NCI-H2171 (cell line): ENCODE data around the gene ANGEL1.

Experiments
- DNase-seq: peaks from one replicate; lab custom pipeline; 2025; lab: John Stamatoyannopoulos, UW

Gene ANGEL1

DNA sequence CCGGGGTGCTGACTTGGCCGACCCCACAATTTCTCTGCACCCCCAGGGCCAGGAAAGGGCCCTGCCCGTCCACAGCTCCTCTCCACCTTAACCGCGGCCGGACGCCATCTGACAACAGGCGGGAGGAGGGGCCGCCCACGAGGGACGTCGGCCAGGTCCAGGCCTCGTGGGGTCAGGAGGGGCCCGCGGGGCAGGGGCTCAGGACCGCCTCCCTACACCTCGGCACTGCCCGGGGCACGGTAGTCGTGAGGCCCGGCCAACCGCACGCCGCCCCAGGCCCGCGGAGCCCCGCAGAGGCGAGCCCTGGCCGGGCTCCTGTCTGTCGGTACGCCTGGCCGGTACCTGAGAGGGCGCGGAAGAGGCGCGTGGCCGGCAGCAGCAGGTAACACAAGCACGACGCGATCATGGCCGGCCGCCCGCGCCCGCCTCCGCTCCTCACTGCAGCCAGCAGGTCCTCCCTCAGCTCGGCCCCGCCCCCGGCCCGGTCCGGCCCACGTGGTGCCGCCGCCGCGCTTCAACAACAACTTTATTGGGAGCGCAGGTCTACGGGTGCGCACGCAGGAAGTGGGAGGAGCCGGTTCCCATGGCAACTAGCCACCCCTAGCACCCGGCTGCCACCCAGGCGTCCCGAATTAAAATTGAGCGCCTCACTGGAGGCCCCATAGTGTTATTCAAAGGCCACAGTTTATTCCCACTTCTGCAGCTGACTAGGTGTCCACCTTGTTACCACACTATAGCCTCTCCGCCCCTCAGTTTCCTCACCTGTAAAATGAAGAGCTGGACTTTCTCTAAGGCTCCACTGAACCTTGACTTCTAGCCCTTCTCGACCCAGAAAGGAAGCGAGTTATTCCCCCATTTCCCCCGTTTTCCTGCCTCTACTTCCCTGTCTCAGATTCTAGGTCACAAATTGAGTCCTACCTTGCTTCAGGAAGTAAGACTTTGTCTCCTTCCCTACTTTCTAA, at the start of gene ANGEL1:
Gene ANGEL1, minus strand, starts transcription at position 461 of the 962 bp plus-strand sequence. Its CDS starts 55 bp downstream, at position 406.
- DNase-seq = peak; percentile 98

DNA sequence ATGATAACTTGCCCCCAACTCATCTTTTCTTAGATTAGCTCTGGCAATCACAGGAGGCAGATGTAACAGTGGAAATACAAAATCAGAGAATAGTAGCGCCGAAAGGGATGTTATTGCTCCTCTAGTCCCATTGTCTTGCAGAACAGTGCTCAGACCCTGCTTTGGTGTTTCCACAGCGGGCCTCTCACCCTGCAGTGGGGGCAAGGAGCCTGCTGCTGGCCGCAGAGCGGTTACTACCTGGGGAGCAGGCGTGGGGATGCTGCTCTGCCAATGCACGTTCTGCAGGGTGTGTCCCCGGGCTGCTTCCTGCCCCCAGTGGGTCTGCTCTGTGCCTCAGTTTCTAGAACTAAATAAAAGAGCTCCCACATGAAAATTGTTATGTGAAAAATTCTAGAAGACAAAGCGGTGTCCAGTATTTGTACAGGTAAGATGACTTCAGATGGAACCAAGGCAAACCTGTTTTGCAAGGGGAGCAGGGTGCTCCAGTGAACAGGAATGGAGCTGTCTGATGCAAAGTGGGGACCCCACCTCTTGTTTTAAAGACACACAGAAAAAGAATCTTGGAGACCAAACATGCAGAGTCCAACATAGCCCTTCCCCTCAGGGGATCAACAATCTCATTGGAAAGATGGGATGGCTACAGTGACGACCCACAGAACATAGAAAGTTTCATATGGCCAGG, 49.0 kb upstream of the ANGEL1 start:
- DNase-seq = no peak

DNA sequence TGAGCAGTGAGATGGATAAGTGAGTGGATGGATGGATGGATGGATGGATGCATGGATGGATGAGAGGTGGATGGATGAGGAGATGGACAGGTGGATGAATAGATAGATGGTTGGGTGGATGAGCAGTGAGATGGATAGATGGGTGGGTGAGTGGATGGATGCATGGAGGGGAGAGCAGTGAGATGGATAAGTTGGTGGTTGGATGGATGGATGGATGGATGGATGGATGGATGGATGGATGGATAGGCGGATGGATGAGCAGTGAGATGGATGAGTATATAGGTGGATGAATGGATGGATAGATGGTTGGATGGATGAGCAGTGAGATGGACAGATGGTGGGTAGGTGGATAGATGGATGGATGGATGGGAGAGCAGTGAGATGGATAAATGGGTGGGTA, 44.1 kb upstream of the ANGEL1 start:
- no peak for DNase-seq

DNA sequence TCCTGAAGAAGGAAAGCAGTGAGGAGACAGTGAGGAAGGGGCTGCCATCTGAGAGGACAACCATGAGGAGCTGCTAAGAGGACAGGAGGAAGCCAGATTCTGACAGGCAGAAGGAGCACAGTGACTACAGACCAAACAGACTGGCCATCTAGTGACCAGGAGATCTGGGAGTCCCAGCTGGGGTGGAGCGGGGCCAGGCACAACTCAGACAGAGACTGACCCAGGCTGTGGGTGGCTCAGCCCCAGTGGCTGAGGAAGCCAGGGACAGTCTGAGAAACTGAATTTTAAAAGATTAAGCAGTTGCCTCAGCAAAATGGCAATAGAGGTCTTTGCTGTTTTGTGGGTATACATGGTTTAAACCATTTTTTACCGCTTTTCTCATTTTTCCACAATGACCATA, 42.4 kb upstream of the ANGEL1 start:
- DNase-seq = no peak

- no peak for DNase-seq
Observed at GRCh38 chr14:76848879-76849278, 36.2 kb upstream of the ANGEL1 start.

GRCh38 chr14:76846331-76847047, 33.8 kb upstream of the ANGEL1 start:
- no peak for DNase-seq

GRCh38 chr14:76844223-76844622, 31.5 kb upstream of the ANGEL1 start:
- DNase-seq = no peak

DNA sequence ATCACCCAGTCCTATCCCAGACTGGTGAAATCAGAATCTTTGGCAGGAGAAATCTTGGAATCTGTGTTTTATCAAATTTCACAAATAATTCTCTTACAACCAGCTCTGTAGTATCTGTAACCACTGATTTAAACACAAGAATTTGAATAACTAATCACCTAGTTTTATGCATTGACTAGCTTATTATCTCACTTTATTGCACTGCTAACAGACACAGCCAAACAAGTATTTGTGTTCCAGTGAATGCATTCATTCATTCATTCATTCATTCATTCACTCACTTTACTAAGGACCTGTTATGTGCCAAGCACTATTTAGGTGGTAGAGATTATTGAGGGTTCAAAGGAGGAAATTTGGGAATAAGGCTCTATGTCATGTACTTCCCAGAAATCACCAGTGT, 29.7 kb upstream of the ANGEL1 start:
- no peak for DNase-seq

GRCh38 chr14:76837524-76837923, 24.8 kb upstream of the ANGEL1 start:
- DNase-seq = no peak

DNA sequence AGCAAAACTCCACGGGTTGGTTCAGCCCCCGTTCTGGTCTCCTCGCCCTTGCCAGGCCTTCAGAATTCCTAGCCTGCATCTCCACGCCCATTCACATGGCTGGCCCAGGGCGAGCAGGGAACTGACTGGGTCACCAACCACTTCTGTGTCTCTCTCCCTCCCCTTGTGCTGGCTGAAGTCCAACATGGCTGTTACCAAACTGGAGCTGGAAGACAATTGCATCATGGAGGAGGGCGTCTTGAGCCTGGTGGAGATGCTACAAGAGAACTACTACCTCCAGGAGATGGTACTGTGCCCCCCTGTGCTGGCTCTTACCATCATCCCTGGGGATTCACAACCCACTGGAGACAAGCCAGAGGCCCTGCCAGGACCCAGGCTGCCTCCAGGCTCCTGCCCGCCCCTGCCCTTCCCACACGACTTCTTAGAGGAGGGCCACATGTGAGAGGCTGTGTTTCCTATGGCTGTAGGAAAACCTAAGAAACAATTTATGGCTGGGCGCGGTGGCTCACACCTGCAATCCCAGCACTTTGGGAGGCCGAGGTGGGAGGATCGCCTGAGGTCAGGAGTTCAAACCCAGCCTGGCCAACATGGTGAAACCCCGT, 23.4 kb upstream of the ANGEL1 start:
- no peak for DNase-seq

DNA sequence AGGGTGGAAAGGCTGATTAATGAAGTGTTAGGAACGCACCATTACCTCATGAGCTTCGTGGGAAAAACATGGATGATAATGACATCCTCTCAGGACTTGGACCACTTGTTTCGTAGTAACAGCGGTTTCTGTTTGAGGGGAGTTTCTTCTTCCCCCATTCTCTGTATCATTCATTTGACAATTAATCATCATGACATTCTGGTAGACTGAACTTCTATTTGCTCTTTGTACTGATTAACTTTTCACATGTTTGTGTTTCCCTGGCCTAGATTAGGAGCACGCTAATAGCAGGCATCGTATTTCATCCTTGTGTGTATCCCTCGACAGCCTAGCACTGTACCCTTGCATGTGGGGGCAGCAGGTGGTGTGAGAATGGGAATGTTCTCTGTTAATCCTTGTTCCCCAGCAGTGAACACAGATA, 21.6 kb upstream of the ANGEL1 start:
- no peak for DNase-seq

DNA sequence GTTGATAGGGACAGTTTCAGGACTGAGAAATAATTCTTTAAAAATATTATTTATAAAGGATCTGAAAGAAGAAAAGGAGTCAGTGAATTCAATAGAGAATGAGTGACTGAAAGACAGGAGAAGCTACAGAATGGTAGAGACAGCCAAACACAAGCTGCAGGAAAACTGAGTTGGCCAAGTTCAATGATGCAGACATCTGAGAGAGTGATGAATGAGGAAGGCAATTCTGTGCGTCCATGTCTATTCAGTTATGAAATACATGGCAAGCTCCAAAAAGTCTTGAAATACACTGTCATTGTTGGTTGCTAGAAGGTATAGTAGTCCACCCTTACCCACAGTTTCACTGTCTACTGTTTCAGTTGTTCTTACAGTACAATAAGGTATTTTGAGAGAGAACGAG, 20.3 kb upstream of the ANGEL1 start:
- no peak for DNase-seq

GRCh38 chr14:76832503-76832988, 19.9 kb upstream of the ANGEL1 start:
- DNase-seq = no peak

GRCh38 chr14:76830556-76830955, 17.9 kb upstream of the ANGEL1 start:
- DNase-seq = no peak

- DNase-seq = no peak
Observed at GRCh38 chr14:76829650-76830421, 17.2 kb upstream of the ANGEL1 start.

DNA sequence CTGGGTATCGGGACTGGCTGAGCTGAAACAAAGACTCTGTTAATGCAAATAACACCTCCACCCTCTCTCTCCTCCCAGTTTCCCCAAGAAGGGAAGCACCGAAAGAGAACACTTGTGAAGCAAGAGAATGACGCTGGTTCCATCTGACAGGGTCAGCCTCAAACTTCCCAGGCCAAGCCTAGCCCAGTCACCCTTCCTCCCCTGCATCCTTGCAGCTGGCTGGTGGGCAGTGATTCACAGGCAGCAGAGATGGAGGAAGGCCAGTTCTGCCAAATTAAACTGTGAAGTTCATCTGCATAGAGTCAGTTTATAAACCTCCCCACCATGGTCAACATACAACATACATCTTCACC, 16.3 kb upstream of the ANGEL1 start:
- no peak for DNase-seq

DNA sequence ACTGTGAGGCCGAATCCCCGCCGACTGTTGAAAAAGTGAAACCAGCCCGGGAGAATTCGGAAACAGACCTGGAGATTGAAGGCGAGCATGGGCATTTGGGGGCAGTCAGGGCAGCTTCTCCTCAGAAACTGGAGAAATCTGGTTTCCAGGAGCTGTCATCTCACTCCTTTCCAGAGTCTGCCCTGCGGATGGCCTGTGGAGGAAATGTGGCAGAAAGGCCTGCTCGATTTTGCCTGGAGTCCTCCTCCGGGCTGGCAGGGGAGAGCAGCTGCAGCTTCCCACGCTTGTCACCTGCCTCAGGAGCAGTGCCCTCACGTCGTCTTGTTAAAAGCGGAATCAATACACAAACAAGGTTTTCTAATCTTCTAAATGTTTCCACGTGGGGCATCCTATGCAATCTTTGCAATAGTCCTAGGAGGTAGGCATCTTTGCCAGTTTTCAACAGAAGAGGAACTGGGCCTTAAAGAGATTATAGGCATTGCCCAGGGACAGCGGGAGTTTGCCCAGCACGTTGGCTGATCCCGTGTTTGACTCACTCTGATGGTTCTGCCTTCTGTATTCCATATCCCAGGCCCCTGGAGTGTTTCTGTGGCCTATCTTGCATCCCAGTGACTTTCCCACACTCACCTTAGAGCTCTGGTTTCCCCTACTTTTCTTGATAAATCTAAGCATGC, 15.8 kb upstream of the ANGEL1 start:
- DNase-seq = no peak

DNA sequence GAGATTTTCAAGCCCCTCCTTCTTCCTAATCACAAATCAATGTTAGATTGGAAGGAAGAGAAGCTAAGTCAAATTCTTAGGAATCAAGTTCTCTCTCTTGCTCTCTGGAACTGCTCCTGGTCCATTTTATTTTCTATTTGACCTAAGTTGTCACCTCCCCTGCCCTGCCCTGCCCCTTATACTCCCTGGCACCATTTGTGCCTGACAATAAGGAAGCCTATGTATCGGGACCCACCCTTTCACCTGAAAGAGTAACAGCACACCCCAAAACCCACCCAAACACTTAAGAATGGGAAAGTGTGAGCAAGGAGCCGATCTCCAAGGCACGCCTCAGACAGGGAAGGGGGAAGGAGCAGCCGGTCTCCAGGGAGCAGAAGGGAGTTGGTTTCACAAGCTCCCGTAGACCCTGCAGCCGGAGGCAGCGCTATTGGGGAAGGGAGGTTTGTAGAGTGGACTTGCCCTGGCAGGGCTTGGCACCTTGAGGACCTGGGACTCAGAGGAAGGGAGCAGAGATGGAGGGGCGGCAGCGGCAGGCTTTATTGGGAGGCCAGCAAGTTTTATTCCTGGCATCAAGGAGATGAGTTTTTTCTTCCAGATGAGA, 15.1 kb upstream of the ANGEL1 start:
- DNase-seq = no peak

DNA sequence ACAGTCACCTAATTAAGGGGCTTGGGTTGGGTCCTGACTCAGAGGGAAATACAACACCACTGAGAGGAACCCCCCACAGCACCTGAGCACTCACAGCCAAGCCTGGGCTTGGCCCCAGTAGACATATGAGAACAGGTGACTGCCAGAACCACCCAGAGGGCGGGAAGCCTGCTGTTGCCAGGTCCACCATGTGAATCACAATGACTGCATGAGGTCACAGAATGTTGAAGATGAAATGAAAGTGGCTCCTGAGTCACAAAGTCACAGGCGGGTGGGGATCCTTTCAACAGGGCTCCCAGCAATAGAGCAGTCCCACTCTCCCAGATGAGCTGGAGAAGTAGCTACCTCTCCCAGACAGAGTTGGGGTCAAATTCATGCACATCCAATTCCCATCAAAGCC, 13.4 kb upstream of the ANGEL1 start, which contains the start of gene LRRC74A:
Gene LRRC74A, plus strand, starts transcription at position 287 of the 400 bp plus-strand sequence. CDS start 290 bp downstream, outside the sequence.
- DNase-seq = no peak

DNA sequence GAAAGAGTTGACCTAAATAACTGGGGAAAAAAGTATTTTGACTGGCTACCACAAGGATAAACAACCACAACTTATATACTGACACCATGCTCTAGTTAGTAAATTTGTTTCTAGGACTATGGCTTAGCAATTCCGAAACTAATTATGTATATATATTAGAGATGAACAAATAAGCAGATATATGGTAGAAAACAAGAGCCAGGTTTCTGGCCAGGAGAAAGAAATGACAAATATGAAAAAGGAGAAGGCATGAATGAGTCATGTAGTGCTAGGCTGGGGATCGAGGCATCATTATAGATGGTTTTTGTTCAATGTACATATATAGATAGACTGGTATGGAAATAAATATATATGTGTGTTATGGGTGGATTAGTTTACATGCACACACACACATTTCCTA, 8.0 kb upstream of the ANGEL1 start:
- no peak for DNase-seq
